Psoas muscle (tissue), 8 donors: ENCODE results near the gene KCNQ5. TPM values are rescaled to one million over a fixed set of nuclear protein-coding genes. Genes with fewer than 3 reads are reported as not detected.

Experiments used
- ATAC-seq, 4 donors: fragments of 200-7000 bp; cut with Tn5 transposase; one replicate each; pipeline ENCODE4 v1.9.1; 2020; ENCODE audit warnings: moderate library complexity in 3 of 4, mild to moderate bottlenecking in 2 of 4
- DNase-seq, 2 donors: peaks; one replicate each; pipeline ENCODE4 v3.0.0-alpha.2; 2020
- H3K27ac ChIP-seq: fragments of 200-600 bp; one replicate; pipeline ENCODE4 v1.8.0; 2022
- H3K27me3 ChIP-seq, 3 donors: fragments of 200-600 bp in 1 of 3; one replicate each; pipeline versions ENCODE4 v1.6.1 to v1.8.0; 2013 to 2022; ENCODE audit warnings: low read length in 2 of 3, mild to moderate bottlenecking in 2 of 3, moderate library complexity in 1 of 3; ENCODE audit not compliant: insufficient read depth in 3 of 3
- H3K36me3 ChIP-seq, 2 donors: fragments of 200-600 bp in 1 of 2; one replicate each; pipeline versions ENCODE4 v1.6.1 to v1.8.0; 2013 to 2022; ENCODE audit warnings: low read depth in 1 of 2, mild to moderate bottlenecking in 1 of 2, moderate library complexity in 1 of 2; ENCODE audit not compliant: insufficient read depth in 1 of 2
- H3K4me1 ChIP-seq: fragments of 200-600 bp; one replicate; pipeline ENCODE4 v1.8.0; 2022
- H3K4me3 ChIP-seq: fragments of 200-600 bp; one replicate; pipeline ENCODE4 v1.8.0; 2022; ENCODE audit warnings: mild to moderate bottlenecking
- H3K9me3 ChIP-seq: fragments of 200-600 bp; one replicate; pipeline ENCODE4 v1.8.0; 2022
- CTCF ChIP-seq: fragments of 200-600 bp; IDR thresholded peaks from one replicate; pipeline ENCODE4 v1.8.0; 2022; ENCODE audit warnings: antibody characterized with exemption
- WGBS, 3 donors: extraction: QIAGEN DNeasy Blood & Tissue Kit; methylation state at CpG; one replicate each; pipeline versions ENCODE4 v1.1.6 to v1.1.7; 2013; 5-methylcytosine and 5-hydroxymethylcytosine counted together
- intact Hi-C, 2 donors: fragments of 100-400 bp; cut with DNase I; formaldehyde crosslinking; loops; one replicate each; pipeline versions ENCODE4 v1.11.0 to v1.14.2; 2022
- polyA plus RNA-seq, 3 donors: library from polyadenylated mRNA; stranded (reverse); fragments of 200-250 nt; gene quantifications; one replicate each; pipeline ENCODE4 v1.2.3, GENCODE V29; 2013
- total RNA-seq, 4 donors: library from RNA; stranded (reverse); fragmentation: NEBNext Ultra II Directional in 2 of 4; extraction: Animal tissue kit (Norgen Biotek cat#: 25700) in 2 of 4; gene quantifications; one replicate each; pipeline versions ENCODE4 v1.2.1 to v1.2.4, GENCODE V29; 2021 to 2023
- donor health status: healthy with polysubstance abuse.
- donor health status: DM: no; HTN: no; CAD: no; lungs with moderate emphysema.
- donor health status: Bipolar disorder and iron deficiency.
- donor health status: healthy.
- donor health status: DM: yes; HTN: yes; CAD: no.
- donor health status: DM: no; HTN: no; CAD: no.
- donor health status: DM: no; HTN: no; CAD: no.
- donor health status: DM: yes; HTN: yes; CAD: no.

KCNQ5 gene
- total and polyA plus RNA-seq, 7 donors, result 4.4 to 90.7 (median 25.7) TPM

- peaks cover 0 to 14% of the 10 kb centered on the region in 2 donors for H3K36me3 ChIP-seq
- DNase-seq (no peak), ATAC-seq (peak; percentile 42 to 61 (median 52))
- H3K4me3 ChIP-seq, result no peak overlapping the region
- no peaks in the 10 kb centered on the region for H3K9me3 ChIP-seq
- H3K27ac ChIP-seq, result no peak overlapping the region
- TF ChIP-seq CTCF, result no peak
- H3K27me3 ChIP-seq, result no peaks in the 10 kb centered on the region
- 19 to 43% (median 24%) methylated on average over 3 of the region's 3 CpGs for WGBS, 3 donors
- H3K4me1 ChIP-seq, result no peaks in the 10 kb centered on the region
- intact Hi-C loops, result no loop called here
Observed at GRCh38 chr6:73003302-73003701, 381.4 kb downstream of the KCNQ5 start.

GRCh38 chr6:73004231-73004630 lies 382.4 kb downstream of the KCNQ5 start:
- H3K4me1 ChIP-seq, result no peaks in the 10 kb centered on the region
- no peak overlapping the region for H3K4me3 ChIP-seq
- peaks cover 0 to 18% of the 10 kb centered on the region in 2 donors for H3K36me3 ChIP-seq
- no peaks in the 10 kb centered on the region for H3K9me3 ChIP-seq
- intact Hi-C loops, result no loop called here
- H3K27me3 ChIP-seq, result no peaks in the 10 kb centered on the region
- H3K27ac ChIP-seq, result no peak overlapping the region
- no peak for TF ChIP-seq CTCF
- no peak for DNase-seq
- ATAC-seq, result no peak

GRCh38 chr6:73004861-73005260 lies 383.0 kb downstream of the KCNQ5 start:
- no peak for DNase-seq
- intact Hi-C loops, result no loop called here
- TF ChIP-seq CTCF, result no peak
- Histone ChIP-seq H3K9me3 (no peaks in the 10 kb centered on the region), H3K4me1 (no peaks in the 10 kb centered on the region), H3K27me3 (no peaks in the 10 kb centered on the region), H3K27ac (no peak overlapping the region), H3K36me3 (peaks cover 0 to 18% of the 10 kb centered on the region in 2 donors), H3K4me3 (no peak overlapping the region)
- ATAC-seq, result no peak
- WGBS, 3 donors, result 75 to 83% (median 78%) methylated on average over 2 of the region's 2 CpGs

GRCh38 chr6:73006146-73006545 lies 384.3 kb downstream of the KCNQ5 start:
- no peak overlapping the region for H3K27ac ChIP-seq
- H3K36me3 ChIP-seq, result peaks cover 0 to 18% of the 10 kb centered on the region in 2 donors
- TF ChIP-seq CTCF, result no peak
- no peak for ATAC-seq
- H3K9me3 ChIP-seq, result no peaks in the 10 kb centered on the region
- H3K27me3 ChIP-seq, result no peaks in the 10 kb centered on the region
- H3K4me3 ChIP-seq, result no peak overlapping the region
- 57 to 64% (median 61%) methylated on average over 2 of the region's 2 CpGs for WGBS, 3 donors
- no peaks in the 10 kb centered on the region for H3K4me1 ChIP-seq
- DNase-seq, result no peak
- intact Hi-C loops, result no loop called here

- no peak for DNase-seq
- intact Hi-C loops, result no loop called here
- ATAC-seq, result no peak
- H3K4me3 ChIP-seq, result no peak overlapping the region
- TF ChIP-seq CTCF, result no peak
- H3K27me3 ChIP-seq, result no peaks in the 10 kb centered on the region
- H3K9me3 ChIP-seq, result no peaks in the 10 kb centered on the region
- 59 to 65% (median 64%) methylated on average over 3 of the region's 3 CpGs for WGBS, 3 donors
- peaks cover 0 to 5% of the 10 kb centered on the region in 2 donors for H3K36me3 ChIP-seq
- no peak overlapping the region for H3K27ac ChIP-seq
- no peaks in the 10 kb centered on the region for H3K4me1 ChIP-seq
Observed at GRCh38 chr6:73011945-73012344, 390.1 kb downstream of the KCNQ5 start.
